WTC11 (cell line): Measurements from ENCODE around the gene PARVB. TPM values are rescaled to one million over a fixed set of nuclear protein-coding genes. Genes with fewer than 3 reads are reported as not detected.

Experiments used
- ATAC-seq: fragments of 200-7000 bp; cut with Tn5 transposase; 2 replicates; pipeline ENCODE4 v1.10.0; 2021; ENCODE audit warnings: mild to moderate bottlenecking, moderate library complexity
- CTCF ChIA-PET: fragments of 300-600 bp; sonication (Branson Sonifier 250); formaldehyde crosslinking; loops from one replicate; lab custom pipeline; 2021; ENCODE audit warnings: antibody characterized with exemption; lab: Charles Lee
- POLR2A ChIA-PET: fragments of 350-600 bp; sonication (Branson Sonifier 250); formaldehyde crosslinking; loops from one replicate; lab custom pipeline; 2021; ENCODE audit warnings: antibody characterized with exemption; lab: Charles Lee
- DNase-seq: peaks from one replicate; pipeline ENCODE4 v3.0.0; 2021; ENCODE audit warnings: low spot score
- H3K27ac Mint-ChIP-seq: 2 replicates; pipeline ENCODE4 v1.8.0; 2021; ENCODE audit warnings: mixed read lengths
- H3K27me3 Mint-ChIP-seq: 2 replicates; pipeline ENCODE4 v1.8.0; 2021; ENCODE audit warnings: low read depth, mild to moderate bottlenecking, moderate library complexity, mixed read lengths
- H3K36me3 Mint-ChIP-seq: 2 replicates; pipeline ENCODE4 v1.8.0; 2021; ENCODE audit warnings: mixed read lengths
- H3K4me1 Mint-ChIP-seq: 2 replicates; pipeline ENCODE4 v1.8.0; 2022; ENCODE audit warnings: mixed read lengths
- H3K4me3 Mint-ChIP-seq: 2 replicates; pipeline ENCODE4 v1.8.0; 2021; ENCODE audit warnings: mild to moderate bottlenecking, moderate library complexity, mixed read lengths
- H3K9me3 Mint-ChIP-seq: 2 replicates; pipeline ENCODE4 v1.8.0; 2021; ENCODE audit warnings: mixed read lengths
- CREM ChIP-seq: sonication (generic); formaldehyde crosslinking; IDR thresholded peaks from 2 replicates; pipeline ENCODE4 v1.8.1; 2022; ENCODE audit warnings: mild to moderate bottlenecking, missing genetic modification reagents, moderate library complexity
- EMX1 ChIP-seq: fragments of 250-450 bp; sonication (Bioruptor Pico); IDR thresholded peaks from 2 replicates; pipeline ENCODE4 v1.8.0; 2021; ENCODE audit warnings: mild to moderate bottlenecking
- FOXK1 ChIP-seq: sonication (generic); formaldehyde crosslinking; IDR thresholded peaks from 2 replicates; pipeline ENCODE4 v1.8.0; 2022; ENCODE audit warnings: mild to moderate bottlenecking, moderate library complexity, missing genetic modification reagents
- IRF2 ChIP-seq: sonication (generic); formaldehyde crosslinking; IDR thresholded peaks from 2 replicates; pipeline ENCODE4 v1.8.0; 2022; ENCODE audit warnings: low read depth, missing genetic modification reagents, borderline replicate concordance
- JAZF1 ChIP-seq: fragments of 250-450 bp; sonication (Bioruptor Pico); IDR thresholded peaks from 2 replicates; pipeline ENCODE4 v1.9.0; 2021; ENCODE audit warnings: moderate library complexity, mild to moderate bottlenecking, inconsistent platforms
- KAT7 ChIP-seq: sonication (generic); formaldehyde crosslinking; IDR thresholded peaks from 2 replicates; pipeline ENCODE4 v1.8.1; 2023; ENCODE audit warnings: missing genetic modification reagents, mild to moderate bottlenecking, borderline replicate concordance
- MXD4 ChIP-seq: fragments of 250-450 bp; sonication (Bioruptor Pico); IDR thresholded peaks from 2 replicates; pipeline ENCODE4 v1.8.0; 2021; ENCODE audit warnings: mild to moderate bottlenecking, moderate library complexity, borderline replicate concordance
- NFATC4 ChIP-seq: fragments of 250-450 bp; sonication (Bioruptor Pico); IDR thresholded peaks from 2 replicates; pipeline ENCODE4 v1.9.0; 2021; ENCODE audit warnings: mild to moderate bottlenecking
- NFE2L1 ChIP-seq: sonication (generic); formaldehyde crosslinking; IDR thresholded peaks from 2 replicates; pipeline ENCODE4 v1.8.1; 2023; ENCODE audit warnings: missing genetic modification reagents
- NR1H2 ChIP-seq: sonication (generic); formaldehyde crosslinking; IDR thresholded peaks from 2 replicates; pipeline ENCODE4 v1.9.0; 2021; ENCODE audit warnings: mild to moderate bottlenecking, moderate library complexity, missing genetic modification reagents
- NR3C1 ChIP-seq: sonication (generic); formaldehyde crosslinking; conservative IDR thresholded peaks from 2 replicates; pipeline ENCODE4 v1.8.1; 2023; ENCODE audit warnings: low read depth, mild to moderate bottlenecking, missing genetic modification reagents
- PRRX2 ChIP-seq: fragments of 250-450 bp; sonication (Bioruptor Pico); IDR thresholded peaks from 2 replicates; pipeline ENCODE4 v1.8.0; 2021; ENCODE audit warnings: mild to moderate bottlenecking
- RELA ChIP-seq: sonication (generic); formaldehyde crosslinking; IDR thresholded peaks from 2 replicates; pipeline ENCODE4 v1.8.1; 2022; ENCODE audit warnings: missing genetic modification reagents, mild to moderate bottlenecking, borderline replicate concordance
- TEAD1 ChIP-seq: sonication (generic); formaldehyde crosslinking; IDR thresholded peaks from 2 replicates; pipeline ENCODE4 v1.8.0; 2022; ENCODE audit warnings: mild to moderate bottlenecking, missing genetic modification reagents
- TP53 ChIP-seq: sonication (generic); formaldehyde crosslinking; IDR thresholded peaks from 2 replicates; pipeline ENCODE4 v1.8.1; 2023; ENCODE audit warnings: mild to moderate bottlenecking, missing genetic modification reagents
- ZNF121 ChIP-seq: sonication (generic); formaldehyde crosslinking; IDR thresholded peaks from 2 replicates; pipeline ENCODE4 v1.8.0; 2023; ENCODE audit warnings: missing genetic modification reagents
- ZNF138 ChIP-seq: sonication (generic); formaldehyde crosslinking; conservative IDR thresholded peaks from 2 replicates; pipeline ENCODE4 v1.8.1; 2022; ENCODE audit warnings: mild to moderate bottlenecking, moderate library complexity, missing genetic modification reagents
- ZNF263 ChIP-seq: sonication (generic); formaldehyde crosslinking; IDR thresholded peaks from 2 replicates; pipeline ENCODE4 v1.8.1; 2022; ENCODE audit warnings: low read depth, mild to moderate bottlenecking, moderate library complexity, missing genetic modification reagents
- ZNF425 ChIP-seq: fragments of 250-450 bp; sonication (Bioruptor Pico); conservative IDR thresholded peaks from 2 replicates; pipeline ENCODE4 v1.9.0; 2021; ENCODE audit warnings: mild to moderate bottlenecking
- total RNA-seq: library from RNA; stranded (reverse); gene quantifications from 3 replicates; pipeline ENCODE4 v1.2.3, GENCODE V29; 2021
- TF ChIP-seq, protein P1 (sequence below): sonication (generic); formaldehyde crosslinking; IDR thresholded peaks from 2 replicates; pipeline ENCODE4 v1.8.1; 2023; ENCODE audit warnings: mild to moderate bottlenecking, missing genetic modification reagents, moderate library complexity
- TF ChIP-seq, protein P2 (sequence below): sonication (generic); formaldehyde crosslinking; IDR thresholded peaks from 2 replicates; pipeline ENCODE4 v1.8.1; 2022; ENCODE audit warnings: mild to moderate bottlenecking, moderate library complexity, missing genetic modification reagents
- TF ChIP-seq, protein P3 (sequence below): fragments of 250-450 bp; sonication (Bioruptor Pico); IDR thresholded peaks from 2 replicates; pipeline ENCODE4 v2.1.2; 2022; ENCODE audit warnings: mild to moderate bottlenecking, moderate library complexity
- TF ChIP-seq, protein P4 (sequence below): fragments of 250-450 bp; sonication (Bioruptor Pico); IDR thresholded peaks from 2 replicates; pipeline ENCODE4 v1.9.0; 2021; ENCODE audit warnings: mild to moderate bottlenecking

PARVB gene
- total RNA-seq, 1 experiment from 2014 or later = 3.3 TPM

DNA sequence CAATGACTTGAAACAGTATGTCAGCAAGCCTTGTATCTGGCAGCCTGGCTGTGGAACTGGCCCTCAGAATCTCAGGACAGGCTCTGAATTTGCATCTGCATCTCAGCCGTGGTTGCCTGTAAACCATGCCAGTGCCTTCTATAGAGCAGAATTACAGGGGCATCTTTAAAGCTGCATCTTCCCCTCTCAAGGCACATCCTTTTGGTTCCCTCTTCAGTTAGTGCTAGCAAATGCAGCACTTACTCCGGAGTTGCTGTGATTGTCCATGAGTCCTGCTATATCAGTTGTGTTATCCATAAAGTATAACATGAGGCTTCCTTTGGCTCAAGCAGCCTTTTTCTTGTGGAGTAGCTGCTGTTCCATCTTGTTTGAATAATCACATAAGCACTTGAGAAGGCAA lies 102.7 kb downstream of the PARVB start:
- no peak for DNase-seq
- no peak for ATAC-seq
- Mint-ChIP-seq H3K4me1 (peaks cover 9% of the 10 kb centered on the region), H3K27ac (no peak overlapping the region), H3K27me3 (peaks cover 7% of the 10 kb centered on the region; the same call in 1 of the 2 replicates), H3K4me3 (no peak overlapping the region), H3K36me3 (peaks cover 22% of the 10 kb centered on the region), H3K9me3 (peaks cover 39% of the 10 kb centered on the region)
- TF ChIP-seq EMX1 (CRISPR knock-in tag) = no peak
- TF ChIP-seq PRRX2 (CRISPR knock-in tag) = no peak
- TF ChIP-seq, protein P1, sequence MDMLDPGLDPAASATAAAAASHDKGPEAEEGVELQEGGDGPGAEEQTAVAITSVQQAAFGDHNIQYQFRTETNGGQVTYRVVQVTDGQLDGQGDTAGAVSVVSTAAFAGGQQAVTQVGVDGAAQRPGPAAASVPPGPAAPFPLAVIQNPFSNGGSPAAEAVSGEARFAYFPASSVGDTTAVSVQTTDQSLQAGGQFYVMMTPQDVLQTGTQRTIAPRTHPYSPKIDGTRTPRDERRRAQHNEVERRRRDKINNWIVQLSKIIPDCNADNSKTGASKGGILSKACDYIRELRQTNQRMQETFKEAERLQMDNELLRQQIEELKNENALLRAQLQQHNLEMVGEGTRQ = no peak
- TF ChIP-seq, protein P2, sequence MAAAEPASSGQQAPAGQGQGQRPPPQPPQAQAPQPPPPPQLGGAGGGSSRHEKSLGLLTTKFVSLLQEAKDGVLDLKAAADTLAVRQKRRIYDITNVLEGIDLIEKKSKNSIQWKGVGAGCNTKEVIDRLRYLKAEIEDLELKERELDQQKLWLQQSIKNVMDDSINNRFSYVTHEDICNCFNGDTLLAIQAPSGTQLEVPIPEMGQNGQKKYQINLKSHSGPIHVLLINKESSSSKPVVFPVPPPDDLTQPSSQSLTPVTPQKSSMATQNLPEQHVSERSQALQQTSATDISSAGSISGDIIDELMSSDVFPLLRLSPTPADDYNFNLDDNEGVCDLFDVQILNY (CRISPR knock-in tag) = no peak
- TF ChIP-seq RELA = no peak
- no peak for TF ChIP-seq KAT7 (CRISPR knock-in tag)
- no peak for TF ChIP-seq IRF2 (CRISPR knock-in tag)
- no peak for TF ChIP-seq NR3C1
- TF ChIP-seq NR1H2 (CRISPR knock-in tag) = no peak
- no peak for TF ChIP-seq ZNF138 (CRISPR knock-in tag)
- TF ChIP-seq, protein P3, sequence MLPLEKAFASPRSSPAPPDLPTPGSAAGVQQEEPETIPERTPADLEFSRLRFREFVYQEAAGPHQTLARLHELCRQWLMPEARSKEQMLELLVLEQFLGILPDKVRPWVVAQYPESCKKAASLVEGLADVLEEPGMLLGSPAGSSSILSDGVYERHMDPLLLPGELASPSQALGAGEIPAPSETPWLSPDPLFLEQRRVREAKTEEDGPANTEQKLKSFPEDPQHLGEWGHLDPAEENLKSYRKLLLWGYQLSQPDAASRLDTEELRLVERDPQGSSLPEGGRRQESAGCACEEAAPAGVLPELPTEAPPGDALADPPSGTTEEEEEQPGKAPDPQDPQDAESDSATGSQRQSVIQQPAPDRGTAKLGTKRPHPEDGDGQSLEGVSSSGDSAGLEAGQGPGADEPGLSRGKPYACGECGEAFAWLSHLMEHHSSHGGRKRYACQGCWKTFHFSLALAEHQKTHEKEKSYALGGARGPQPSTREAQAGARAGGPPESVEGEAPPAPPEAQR (CRISPR knock-in tag) = no peak
- no peak for TF ChIP-seq FOXK1 (CRISPR knock-in tag)
- no peak for TF ChIP-seq NFATC4
- ChIA-PET POLR2A (no interaction called here), CTCF (no interaction called here)

GRCh38 chr22:44127356-44127755 lies 103.3 kb downstream of the PARVB start:
- no peak for TF ChIP-seq TEAD1 (CRISPR knock-in tag)
- Mint-ChIP-seq H3K36me3 (peaks cover 22% of the 10 kb centered on the region), H3K27me3 (peaks cover 7% of the 10 kb centered on the region; the same call in 1 of the 2 replicates), H3K4me1 (peaks cover 9% of the 10 kb centered on the region), H3K4me3 (no peak overlapping the region), H3K27ac (no peak overlapping the region), H3K9me3 (peaks cover 36% of the 10 kb centered on the region)
- CTCF ChIA-PET = no interaction called here
- POLR2A ChIA-PET = no interaction called here
- ATAC-seq = no peak
- DNase-seq = no peak

- Mint-ChIP-seq H3K4me3 (no peak overlapping the region), H3K27ac (no peak overlapping the region), H3K9me3 (peaks cover 28% of the 10 kb centered on the region), H3K4me1 (peaks cover 17% of the 10 kb centered on the region), H3K27me3 (peaks cover 7% of the 10 kb centered on the region; the same call in 1 of the 2 replicates), H3K36me3 (peaks cover 22% of the 10 kb centered on the region)
- ChIA-PET POLR2A (no interaction called here), CTCF (interaction anchor here (1.1 kb wide), 1 partner anchor 19 kb away, joined by 3 read pairs; no protein-coding TSS in a partner anchor)
- ATAC-seq (no peak), DNase-seq (no peak)
- TF ChIP-seq ZNF263 (CRISPR knock-in tag) (no peak), JAZF1 (no peak), ZNF138 (CRISPR knock-in tag) (no peak), ZNF425 (no peak), NFE2L1 (CRISPR knock-in tag) (no peak), NFATC4 (no peak), MXD4 (CRISPR knock-in tag) (no peak), FOXK1 (CRISPR knock-in tag) (no peak), CREM (CRISPR knock-in tag) (no peak), ZNF121 (CRISPR knock-in tag) (no peak), TP53 (CRISPR knock-in tag) (no peak)
- TF ChIP-seq, protein P4, sequence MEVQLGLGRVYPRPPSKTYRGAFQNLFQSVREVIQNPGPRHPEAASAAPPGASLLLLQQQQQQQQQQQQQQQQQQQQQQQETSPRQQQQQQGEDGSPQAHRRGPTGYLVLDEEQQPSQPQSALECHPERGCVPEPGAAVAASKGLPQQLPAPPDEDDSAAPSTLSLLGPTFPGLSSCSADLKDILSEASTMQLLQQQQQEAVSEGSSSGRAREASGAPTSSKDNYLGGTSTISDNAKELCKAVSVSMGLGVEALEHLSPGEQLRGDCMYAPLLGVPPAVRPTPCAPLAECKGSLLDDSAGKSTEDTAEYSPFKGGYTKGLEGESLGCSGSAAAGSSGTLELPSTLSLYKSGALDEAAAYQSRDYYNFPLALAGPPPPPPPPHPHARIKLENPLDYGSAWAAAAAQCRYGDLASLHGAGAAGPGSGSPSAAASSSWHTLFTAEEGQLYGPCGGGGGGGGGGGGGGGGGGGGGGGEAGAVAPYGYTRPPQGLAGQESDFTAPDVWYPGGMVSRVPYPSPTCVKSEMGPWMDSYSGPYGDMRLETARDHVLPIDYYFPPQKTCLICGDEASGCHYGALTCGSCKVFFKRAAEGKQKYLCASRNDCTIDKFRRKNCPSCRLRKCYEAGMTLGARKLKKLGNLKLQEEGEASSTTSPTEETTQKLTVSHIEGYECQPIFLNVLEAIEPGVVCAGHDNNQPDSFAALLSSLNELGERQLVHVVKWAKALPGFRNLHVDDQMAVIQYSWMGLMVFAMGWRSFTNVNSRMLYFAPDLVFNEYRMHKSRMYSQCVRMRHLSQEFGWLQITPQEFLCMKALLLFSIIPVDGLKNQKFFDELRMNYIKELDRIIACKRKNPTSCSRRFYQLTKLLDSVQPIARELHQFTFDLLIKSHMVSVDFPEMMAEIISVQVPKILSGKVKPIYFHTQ (CRISPR knock-in tag) = no peak
- TF ChIP-seq, protein P3 (CRISPR knock-in tag) = no peak
Observed at GRCh38 chr22:44128958-44129618, 105.0 kb downstream of the PARVB start.
